Endothelial cell (in vitro differentiated cells): ENCODE measurements around the gene EFNB3. TPM values are rescaled to one million over a fixed set of nuclear protein-coding genes. Genes with fewer than 3 reads are reported as not detected.

Experiments
- DNase-seq: peaks from one replicate; pipeline ENCODE4 v3.0.0; 2021; ENCODE audit warnings: low spot score
- H3K27ac Mint-ChIP-seq: one replicate; pipeline ENCODE4 v1.8.0; 2021; ENCODE audit warnings: mixed read lengths, inconsistent platforms; ENCODE audit not compliant: unreplicated experiment
- H3K27me3 Mint-ChIP-seq: one replicate; pipeline ENCODE4 v1.8.0; 2021; ENCODE audit warnings: mild to moderate bottlenecking, moderate library complexity, mixed read lengths, inconsistent platforms; ENCODE audit not compliant: unreplicated experiment
- H3K36me3 Mint-ChIP-seq: one replicate; pipeline ENCODE4 v1.8.0; 2021; ENCODE audit warnings: mild to moderate bottlenecking, low read depth, mixed read lengths, inconsistent platforms; ENCODE audit not compliant: unreplicated experiment
- H3K4me1 Mint-ChIP-seq: one replicate; pipeline ENCODE4 v1.8.0; 2021; ENCODE audit warnings: mild to moderate bottlenecking, mixed read lengths, inconsistent platforms; ENCODE audit not compliant: unreplicated experiment
- H3K4me3 Mint-ChIP-seq: one replicate; pipeline ENCODE4 v1.8.0; 2021; ENCODE audit warnings: mild to moderate bottlenecking, mixed read lengths, inconsistent platforms; ENCODE audit not compliant: unreplicated experiment
- H3K9me3 Mint-ChIP-seq: one replicate; pipeline ENCODE4 v1.8.0; 2021; ENCODE audit warnings: mixed read lengths, inconsistent platforms; ENCODE audit not compliant: unreplicated experiment
- CTCF ChIP-seq: fragments of 200-600 bp; sonication (generic); IDR thresholded peaks from one replicate; pipeline ENCODE4 v1.5.0; 2021; ENCODE audit warnings: antibody characterized with exemption; ENCODE audit not compliant: unreplicated experiment
- total RNA-seq: library from RNA; stranded (reverse); fragmentation: NEBNext Ultra II Directional; extraction: Animal tissue kit (Norgen Biotek cat#: 25700); gene quantifications from one replicate; pipeline ENCODE4 v1.2.1, GENCODE V29; 2021; ENCODE audit not compliant: unreplicated experiment

Gene EFNB3
- total RNA-seq, 1 donor from 2014 or later = 61.9 TPM

DNA sequence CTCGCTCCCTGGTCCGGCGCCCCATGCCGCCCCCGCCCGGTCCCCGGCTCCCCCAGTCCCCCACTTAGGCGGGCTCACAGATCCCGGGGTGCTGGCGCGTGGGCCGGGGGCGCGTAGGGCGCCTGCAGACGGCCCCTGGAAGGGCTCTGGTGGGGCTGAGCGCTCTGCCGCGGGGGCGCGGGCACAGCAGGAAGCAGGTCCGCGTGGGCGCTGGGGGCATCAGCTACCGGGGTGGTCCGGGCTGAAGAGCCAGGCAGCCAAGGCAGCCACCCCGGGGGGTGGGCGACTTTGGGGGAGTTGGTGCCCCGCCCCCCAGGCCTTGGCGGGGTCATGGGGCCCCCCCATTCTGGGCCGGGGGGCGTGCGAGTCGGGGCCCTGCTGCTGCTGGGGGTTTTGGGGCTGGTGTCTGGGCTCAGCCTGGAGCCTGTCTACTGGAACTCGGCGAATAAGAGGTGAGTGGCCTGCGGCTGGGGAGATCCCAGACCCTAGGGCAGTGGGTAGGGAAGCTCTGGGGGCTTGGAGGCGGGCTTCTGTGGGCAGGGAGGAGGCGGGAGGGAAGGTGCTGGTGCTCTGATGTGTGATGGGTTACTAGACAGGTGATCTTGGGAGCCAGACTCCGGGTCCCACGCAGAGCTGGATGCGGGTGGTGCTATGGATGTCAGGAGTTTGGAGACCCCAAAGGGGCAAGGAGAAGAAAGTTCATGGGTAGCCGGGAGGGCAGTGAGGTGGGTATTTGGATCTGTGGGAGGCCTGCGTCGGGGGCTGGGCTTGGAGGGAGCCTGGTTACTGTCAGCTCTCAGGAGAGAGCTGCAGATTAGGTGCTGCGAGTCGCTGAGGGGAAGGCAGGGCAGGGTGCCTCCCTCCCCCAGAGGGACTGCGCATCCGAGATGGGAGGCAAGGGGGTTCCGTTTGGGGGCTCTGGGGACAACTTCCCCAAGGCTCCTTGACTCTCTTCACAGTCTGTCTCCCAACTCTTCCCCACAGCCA lies 560 bp downstream of the EFNB3 start:
- no peak for TF ChIP-seq CTCF
- Mint-ChIP-seq H3K27ac (peak overlapping the region; percentile 28), H3K36me3 (peaks cover 3% of the 10 kb centered on the region), H3K4me3 (peak overlapping the region; percentile 89), H3K4me1 (peaks cover 45% of the 10 kb centered on the region), H3K27me3 (peaks cover 20% of the 10 kb centered on the region), H3K9me3 (no peaks in the 10 kb centered on the region)
- no peak for DNase-seq

DNA sequence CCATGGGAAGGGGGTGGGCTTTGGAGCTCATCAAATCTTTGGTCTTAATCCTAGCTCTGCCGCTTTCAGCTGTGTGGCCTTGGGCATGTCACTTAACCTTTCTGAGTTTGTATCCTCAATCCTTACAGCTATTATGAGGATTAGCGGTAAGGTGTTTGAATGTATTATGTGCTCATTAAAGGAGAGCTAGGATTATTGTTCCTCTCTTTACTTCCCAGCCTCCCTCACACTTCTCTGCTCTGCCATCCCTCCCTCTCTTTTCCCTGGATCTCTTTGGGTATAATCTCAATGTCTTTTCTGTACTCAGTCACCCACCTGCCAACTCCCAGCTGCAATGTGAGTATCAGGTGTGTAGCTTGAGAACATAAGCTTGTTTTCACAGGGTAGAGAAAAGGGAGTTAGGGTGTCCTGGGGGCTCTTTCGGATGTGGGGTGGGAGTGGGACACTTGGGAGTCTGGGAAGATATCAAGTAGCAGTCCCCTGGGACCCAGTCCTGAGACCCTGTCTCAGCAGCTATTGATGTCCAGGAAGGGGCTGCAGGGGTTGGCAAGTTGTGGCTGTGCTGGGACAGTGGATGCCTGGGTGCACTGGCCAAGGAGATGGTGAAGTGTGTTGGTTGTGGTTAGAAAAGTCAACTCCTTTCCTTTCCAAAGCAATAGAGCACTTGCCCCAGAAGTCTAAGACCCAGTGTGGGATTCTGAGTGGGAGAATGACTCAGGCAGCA lies 1.8 kb downstream of the EFNB3 start:
- Mint-ChIP-seq H3K27ac (no peak overlapping the region), H3K4me3 (peak overlapping the region; percentile 86), H3K9me3 (no peaks in the 10 kb centered on the region), H3K4me1 (peaks cover 55% of the 10 kb centered on the region), H3K36me3 (peaks cover 11% of the 10 kb centered on the region), H3K27me3 (peaks cover 27% of the 10 kb centered on the region)
- no peak for DNase-seq
- no peak for TF ChIP-seq CTCF

DNA sequence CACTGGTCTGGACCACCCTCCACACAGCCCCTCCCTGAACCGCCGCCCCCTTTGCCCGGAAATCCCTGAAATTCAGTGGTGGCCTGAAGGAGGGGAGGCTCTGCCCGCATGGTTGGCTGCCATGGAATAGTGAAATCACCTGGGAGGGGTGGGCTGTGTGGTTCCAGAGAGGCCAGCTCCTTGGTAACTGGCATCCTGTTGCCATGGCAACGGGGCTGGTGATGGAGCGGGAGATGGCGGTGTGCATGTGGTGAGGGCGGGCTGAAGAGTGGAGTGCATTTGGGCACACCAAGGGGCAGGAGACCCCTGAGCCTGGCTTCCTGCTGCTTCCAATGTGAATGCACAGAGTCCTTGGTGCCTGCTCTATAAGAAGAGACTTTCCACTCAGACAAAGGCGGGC lies 2.4 kb downstream of the EFNB3 start:
- peak overlapping the region; percentile 59 for H3K4me3 Mint-ChIP-seq
- H3K9me3 Mint-ChIP-seq = no peaks in the 10 kb centered on the region
- H3K4me1 Mint-ChIP-seq = peaks cover 58% of the 10 kb centered on the region
- peaks cover 24% of the 10 kb centered on the region for H3K27me3 Mint-ChIP-seq
- no peak for DNase-seq
- no peak for TF ChIP-seq CTCF
- peaks cover 11% of the 10 kb centered on the region for H3K36me3 Mint-ChIP-seq
- no peak overlapping the region for H3K27ac Mint-ChIP-seq

DNA sequence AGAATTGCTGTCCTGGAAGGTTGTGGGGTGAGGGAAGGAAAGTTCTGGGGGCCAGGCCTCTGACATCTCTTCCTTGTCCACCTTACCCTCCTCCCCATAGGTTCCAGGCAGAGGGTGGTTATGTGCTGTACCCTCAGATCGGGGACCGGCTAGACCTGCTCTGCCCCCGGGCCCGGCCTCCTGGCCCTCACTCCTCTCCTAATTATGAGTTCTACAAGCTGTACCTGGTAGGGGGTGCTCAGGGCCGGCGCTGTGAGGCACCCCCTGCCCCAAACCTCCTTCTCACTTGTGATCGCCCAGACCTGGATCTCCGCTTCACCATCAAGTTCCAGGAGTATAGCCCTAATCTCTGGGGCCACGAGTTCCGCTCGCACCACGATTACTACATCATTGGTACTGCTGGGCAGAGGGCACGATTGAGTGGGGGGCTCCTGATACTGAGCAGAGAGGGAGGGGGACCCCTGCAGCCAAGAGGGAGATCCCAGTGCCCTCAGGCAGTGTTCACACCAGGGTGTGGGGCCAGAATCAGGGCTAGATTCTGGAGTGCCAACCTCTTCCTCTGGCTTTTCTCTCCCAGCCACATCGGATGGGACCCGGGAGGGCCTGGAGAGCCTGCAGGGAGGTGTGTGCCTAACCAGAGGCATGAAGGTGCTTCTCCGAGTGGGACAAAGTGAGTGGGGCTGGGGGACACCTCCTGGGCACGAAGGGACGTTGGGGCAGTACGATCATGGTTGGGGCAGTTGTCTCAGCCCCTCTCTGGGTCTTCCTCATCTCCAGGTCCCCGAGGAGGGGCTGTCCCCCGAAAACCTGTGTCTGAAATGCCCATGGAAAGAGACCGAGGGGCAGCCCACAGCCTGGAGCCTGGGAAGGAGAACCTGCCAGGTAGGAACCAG lies 3.1 kb downstream of the EFNB3 start:
- no peak overlapping the region for H3K27ac Mint-ChIP-seq
- no peak for DNase-seq
- H3K36me3 Mint-ChIP-seq = peaks cover 11% of the 10 kb centered on the region
- TF ChIP-seq CTCF = no peak
- no peaks in the 10 kb centered on the region for H3K9me3 Mint-ChIP-seq
- peaks cover 22% of the 10 kb centered on the region for H3K27me3 Mint-ChIP-seq
- H3K4me1 Mint-ChIP-seq = peaks cover 63% of the 10 kb centered on the region
- no peak overlapping the region for H3K4me3 Mint-ChIP-seq
